ENCODE results near the gene LMO1.

The LMO1 gene

DNA sequence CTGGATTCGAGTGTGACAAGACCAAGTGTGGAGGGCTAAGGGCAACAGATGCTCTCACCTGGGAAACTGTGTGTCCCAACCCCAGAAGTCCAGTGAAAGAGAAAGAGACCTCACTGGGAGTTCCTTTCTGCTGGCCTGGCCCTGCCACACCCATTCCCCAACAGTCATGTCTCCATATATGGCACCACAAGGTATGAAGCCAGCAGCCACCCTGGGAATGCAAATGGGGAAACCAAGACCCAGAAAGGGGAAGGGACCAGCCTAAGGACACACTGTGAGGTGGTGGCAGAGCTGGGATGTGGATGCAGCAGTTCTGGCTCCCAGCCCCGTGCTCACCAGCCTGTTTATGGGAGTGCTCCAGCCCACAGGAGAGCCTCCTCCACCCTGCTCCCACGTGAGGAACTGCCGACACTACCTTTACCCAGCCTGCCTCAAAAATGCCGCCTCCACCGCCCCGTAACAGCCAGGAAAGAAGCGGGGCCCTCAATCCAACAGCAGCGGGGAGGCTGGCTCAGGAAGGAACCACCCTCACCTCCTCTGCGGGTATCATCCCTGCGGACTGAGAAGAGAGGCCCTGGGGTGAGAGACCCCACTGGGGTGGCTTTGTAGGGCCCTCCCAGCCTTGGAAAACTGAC lies 12.6 kb downstream of the LMO1 start:
- no peak overlapping the region for H3K27ac ChIP-seq (ENCODE audit: low read depth, low read length)
- no peaks in the 10 kb centered on the region for H3K9me3 ChIP-seq (ENCODE audit: control insufficient read depth, insufficient read depth, low read length)
- TF ChIP-seq EZH2phosphoT487 (IDR thresholded peaks at IDR 0.05; ENCODE audit: borderline replicate concordance, low read length) = no peak
- TF ChIP-seq, protein P1, sequence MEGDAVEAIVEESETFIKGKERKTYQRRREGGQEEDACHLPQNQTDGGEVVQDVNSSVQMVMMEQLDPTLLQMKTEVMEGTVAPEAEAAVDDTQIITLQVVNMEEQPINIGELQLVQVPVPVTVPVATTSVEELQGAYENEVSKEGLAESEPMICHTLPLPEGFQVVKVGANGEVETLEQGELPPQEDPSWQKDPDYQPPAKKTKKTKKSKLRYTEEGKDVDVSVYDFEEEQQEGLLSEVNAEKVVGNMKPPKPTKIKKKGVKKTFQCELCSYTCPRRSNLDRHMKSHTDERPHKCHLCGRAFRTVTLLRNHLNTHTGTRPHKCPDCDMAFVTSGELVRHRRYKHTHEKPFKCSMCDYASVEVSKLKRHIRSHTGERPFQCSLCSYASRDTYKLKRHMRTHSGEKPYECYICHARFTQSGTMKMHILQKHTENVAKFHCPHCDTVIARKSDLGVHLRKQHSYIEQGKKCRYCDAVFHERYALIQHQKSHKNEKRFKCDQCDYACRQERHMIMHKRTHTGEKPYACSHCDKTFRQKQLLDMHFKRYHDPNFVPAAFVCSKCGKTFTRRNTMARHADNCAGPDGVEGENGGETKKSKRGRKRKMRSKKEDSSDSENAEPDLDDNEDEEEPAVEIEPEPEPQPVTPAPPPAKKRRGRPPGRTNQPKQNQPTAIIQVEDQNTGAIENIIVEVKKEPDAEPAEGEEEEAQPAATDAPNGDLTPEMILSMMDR (IDR thresholded peaks at IDR 0.05; ENCODE audit: low read depth, low read length, poor library complexity, severe bottlenecking) = no peak
- no peaks in the 10 kb centered on the region for H3K9me2 ChIP-seq (replicated peaks; ENCODE audit: control insufficient read depth, low read length)
- H3K4me3 ChIP-seq (ENCODE audit: low read length) = no peak overlapping the region
- no peaks in the 10 kb centered on the region for H3K36me3 ChIP-seq (ENCODE audit: control insufficient read depth, low read length)
- no peaks in the 10 kb centered on the region for H4K20me1 ChIP-seq (ENCODE audit: control insufficient read depth, insufficient read depth, low read depth, low read length)
- H3K4me2 ChIP-seq (ENCODE audit: low read length) = no peak overlapping the region
- H3K27me3 ChIP-seq (ENCODE audit: control insufficient read depth, low read length) = peaks cover 8% of the 10 kb centered on the region; the same call in 1 of the 2 replicates
- H3K79me2 ChIP-seq (ENCODE audit: control insufficient read depth, low read length) = no peaks in the 10 kb centered on the region
- no peaks in the 10 kb centered on the region for H3F3A ChIP-seq (ENCODE audit: control insufficient read depth, insufficient read depth)
- H3K4me1 ChIP-seq (ENCODE audit: control insufficient read depth, low read length) = no peaks in the 10 kb centered on the region

DNA sequence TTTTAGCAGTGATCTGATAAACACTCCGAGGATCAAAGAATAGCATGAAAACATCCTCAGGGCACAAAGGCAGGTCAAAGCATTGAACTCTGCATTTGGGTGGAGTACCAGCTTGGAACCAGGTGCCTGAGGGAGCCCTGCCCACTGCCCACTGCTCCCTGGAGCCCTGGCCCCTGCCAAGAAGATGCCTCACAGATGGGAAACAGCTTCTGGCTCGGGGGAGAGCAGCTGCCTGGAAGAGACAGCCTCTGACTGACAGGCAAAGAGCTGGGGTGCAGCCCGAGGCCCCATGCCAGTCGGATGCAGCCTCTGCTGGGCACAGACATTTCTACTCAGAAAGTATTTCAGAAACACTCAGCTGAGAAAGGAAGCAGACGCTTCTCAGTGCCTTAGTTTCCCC lies 13.2 kb downstream of the LMO1 start:
- H4K20me1 ChIP-seq (ENCODE audit: control insufficient read depth, insufficient read depth, low read depth, low read length) = no peaks in the 10 kb centered on the region
- H3K9me3 ChIP-seq (ENCODE audit: control insufficient read depth, insufficient read depth, low read length) = no peaks in the 10 kb centered on the region
- no peak overlapping the region for H3K4me2 ChIP-seq (ENCODE audit: low read length)
- no peaks in the 10 kb centered on the region for H3K9me2 ChIP-seq (replicated peaks; ENCODE audit: control insufficient read depth, low read length)
- H3K4me1 ChIP-seq (ENCODE audit: control insufficient read depth, low read length) = no peaks in the 10 kb centered on the region
- peaks cover 8% of the 10 kb centered on the region; the same call in 1 of the 2 replicates for H3K27me3 ChIP-seq (ENCODE audit: control insufficient read depth, low read length)
- H3K36me3 ChIP-seq (ENCODE audit: control insufficient read depth, low read length) = no peaks in the 10 kb centered on the region
- no peak overlapping the region for H3K4me3 ChIP-seq (ENCODE audit: low read length)
- TF ChIP-seq, protein P1 (IDR thresholded peaks at IDR 0.05; ENCODE audit: low read depth, low read length, poor library complexity, severe bottlenecking) = no peak
- no peak for TF ChIP-seq EZH2phosphoT487 (IDR thresholded peaks at IDR 0.05; ENCODE audit: borderline replicate concordance, low read length)
- H3K79me2 ChIP-seq (ENCODE audit: control insufficient read depth, low read length) = no peaks in the 10 kb centered on the region
- no peak overlapping the region for H3K27ac ChIP-seq (ENCODE audit: low read depth, low read length)
- H3F3A ChIP-seq (ENCODE audit: control insufficient read depth, insufficient read depth) = no peaks in the 10 kb centered on the region

DNA sequence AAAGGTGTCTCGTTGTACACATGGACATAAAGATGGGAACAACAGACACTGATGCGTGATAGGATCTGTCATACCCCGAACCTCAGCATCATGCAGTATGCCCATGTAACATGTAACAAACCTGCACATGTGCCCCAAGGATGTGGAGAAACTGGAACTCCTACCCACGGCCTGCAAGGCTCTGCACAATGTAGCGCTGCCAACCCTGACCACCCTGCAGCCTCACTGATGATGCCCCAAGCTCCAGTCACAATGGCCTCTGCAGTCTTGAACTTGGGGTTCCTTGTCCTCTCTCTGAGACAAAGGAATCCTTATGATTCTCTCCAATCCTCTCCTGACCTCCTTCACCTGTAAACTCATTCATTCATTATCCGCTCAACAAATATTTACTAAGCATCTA lies 14.2 kb downstream of the LMO1 start:
- no peak overlapping the region for H3K27ac ChIP-seq (ENCODE audit: low read depth, low read length)

More for the DNA sequence above, 14.2 kb downstream of the LMO1 start:
- no peaks in the 10 kb centered on the region for H4K20me1 ChIP-seq (ENCODE audit: control insufficient read depth, insufficient read depth, low read depth, low read length)
- H3K79me2 ChIP-seq (ENCODE audit: control insufficient read depth, low read length) = no peaks in the 10 kb centered on the region
- H3F3A ChIP-seq (ENCODE audit: control insufficient read depth, insufficient read depth) = no peaks in the 10 kb centered on the region
- TF ChIP-seq EZH2phosphoT487 (IDR thresholded peaks at IDR 0.05; ENCODE audit: borderline replicate concordance, low read length) = no peak
- TF ChIP-seq, protein P1 (IDR thresholded peaks at IDR 0.05; ENCODE audit: low read depth, low read length, poor library complexity, severe bottlenecking) = no peak
- no peaks in the 10 kb centered on the region for H3K9me3 ChIP-seq (ENCODE audit: control insufficient read depth, insufficient read depth, low read length)
- no peaks in the 10 kb centered on the region for H3K4me1 ChIP-seq (ENCODE audit: control insufficient read depth, low read length)
- H3K27me3 ChIP-seq (ENCODE audit: control insufficient read depth, low read length) = peaks cover 8% of the 10 kb centered on the region; the same call in 1 of the 2 replicates
- no peaks in the 10 kb centered on the region for H3K9me2 ChIP-seq (replicated peaks; ENCODE audit: control insufficient read depth, low read length)
- no peak overlapping the region for H3K4me2 ChIP-seq (ENCODE audit: low read length)
- no peak overlapping the region for H3K4me3 ChIP-seq (ENCODE audit: low read length)
- H3K36me3 ChIP-seq (ENCODE audit: control insufficient read depth, low read length) = no peaks in the 10 kb centered on the region
